Activated CD4-positive, alpha-beta T cell treated with anti-CD3 and anti-CD28 coated beads, Interleukin-2, amount 10 ng/mL, durations not matched to agents 7 days and 5 days (primary cell): ENCODE measurements around the gene GPHB5. TPM values are rescaled to one million over a fixed set of nuclear protein-coding genes. Genes with fewer than 3 reads are reported as not detected.

Experiments
- CTCF ChIA-PET: fragments of 350-600 bp; sonication (Branson Sonifier 250); formaldehyde crosslinking; loops from one replicate; lab custom pipeline; 2021; ENCODE audit warnings: antibody characterized with exemption; lab: Charles Lee
- POLR2A ChIA-PET: fragments of 350-600 bp; sonication (Branson Sonifier 250); formaldehyde crosslinking; loops from one replicate; lab custom pipeline; 2021; ENCODE audit warnings: antibody characterized with exemption; lab: Charles Lee
- DNase-seq: peaks from one replicate; pipeline ENCODE4 v3.0.0-alpha.2; 2020
- H3K27ac Mint-ChIP-seq: one replicate; pipeline ENCODE4 v1.8.0; 2021; ENCODE audit warnings: mild to moderate bottlenecking, moderate library complexity, mixed read lengths
- H3K27me3 Mint-ChIP-seq: one replicate; pipeline ENCODE4 v1.8.0; 2021; ENCODE audit warnings: mixed read lengths
- H3K36me3 Mint-ChIP-seq: one replicate; pipeline ENCODE4 v1.8.0; 2021; ENCODE audit warnings: low read depth, mixed read lengths
- H3K4me1 Mint-ChIP-seq: one replicate; pipeline ENCODE4 v1.8.0; 2021; ENCODE audit warnings: mixed read lengths
- H3K4me3 Mint-ChIP-seq: one replicate; pipeline ENCODE4 v1.8.0; 2021; ENCODE audit warnings: mild to moderate bottlenecking, moderate library complexity, mixed read lengths
- H3K9me3 Mint-ChIP-seq: one replicate; pipeline ENCODE4 v1.8.0; 2021; ENCODE audit warnings: mixed read lengths
- total RNA-seq, 2 experiments: library from RNA; stranded (reverse); gene quantifications; one replicate each; pipeline ENCODE4 v1.2.3, GENCODE V29; 2021

GPHB5 gene
- not detected for total RNA-seq

GRCh38 chr14:63318835-63319234 lies at the start of gene GPHB5:
Gene GPHB5 (minus strand): TSS chr14:63318935. CDS start chr14:63317849, 1,086 bp downstream.
- POLR2A ChIA-PET, result no interaction called here
- H3K4me3 Mint-ChIP-seq, result no peak within 1 kb of the TSS
- H3K9me3 Mint-ChIP-seq, result no peaks in the 10 kb centered on the region
- H3K4me1 Mint-ChIP-seq, result no peaks in the 10 kb centered on the region
- peaks cover 5% of the 10 kb centered on the region for H3K27me3 Mint-ChIP-seq
- CTCF ChIA-PET, result no interaction called here
- no peak within 1 kb of the TSS for H3K27ac Mint-ChIP-seq
- DNase-seq, result no peak
- no peaks in the 10 kb centered on the region for H3K36me3 Mint-ChIP-seq

GRCh38 chr14:63367742-63368364 lies 49.1 kb upstream of the GPHB5 start:
- peaks cover 12% of the 10 kb centered on the region for H3K27me3 Mint-ChIP-seq
- no peak for DNase-seq
- H3K4me3 Mint-ChIP-seq, result no peak overlapping the region
- H3K36me3 Mint-ChIP-seq, result peaks cover 11% of the 10 kb centered on the region
- CTCF ChIA-PET, result no interaction called here
- POLR2A ChIA-PET, result no interaction called here
- peaks cover 3% of the 10 kb centered on the region for H3K9me3 Mint-ChIP-seq
- peaks cover 8% of the 10 kb centered on the region for H3K4me1 Mint-ChIP-seq
- H3K27ac Mint-ChIP-seq, result no peak overlapping the region

DNA sequence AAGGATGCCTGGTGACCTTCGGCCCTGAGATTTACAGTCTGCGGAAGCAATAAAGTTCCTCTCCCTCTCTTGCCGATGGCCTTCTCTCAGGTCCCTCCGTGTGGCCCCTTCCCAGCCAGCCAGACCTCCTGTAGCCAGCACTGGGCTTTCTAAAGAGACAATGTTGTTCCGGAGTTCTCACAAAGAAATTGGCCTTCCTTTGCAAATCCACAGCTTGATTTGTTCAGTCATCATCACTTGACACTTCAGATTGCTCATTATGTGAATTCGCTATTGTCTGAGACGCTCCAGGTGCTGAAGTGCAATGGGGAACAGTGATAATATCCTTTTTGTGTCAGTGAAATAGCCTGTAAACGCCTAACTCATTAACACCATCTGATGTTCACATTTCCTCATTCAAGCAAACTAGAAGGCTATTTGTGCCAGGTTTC lies 43.7 kb upstream of the GPHB5 start:
- no peak overlapping the region for H3K27ac Mint-ChIP-seq
- DNase-seq, result no peak
- H3K9me3 Mint-ChIP-seq, result no peaks in the 10 kb centered on the region
- POLR2A ChIA-PET, result no interaction called here
- CTCF ChIA-PET, result interaction anchor here (1.1 kb wide), 1 partner anchor 17 kb away, joined by 3 read pairs; no protein-coding TSS in a partner anchor
- H3K4me3 Mint-ChIP-seq, result no peak overlapping the region
- peaks cover 21% of the 10 kb centered on the region for H3K27me3 Mint-ChIP-seq
- no peaks in the 10 kb centered on the region for H3K4me1 Mint-ChIP-seq
- no peaks in the 10 kb centered on the region for H3K36me3 Mint-ChIP-seq

- no peaks in the 10 kb centered on the region for H3K9me3 Mint-ChIP-seq
- H3K27ac Mint-ChIP-seq, result no peak overlapping the region
- DNase-seq, result no peak
- ChIA-PET POLR2A (no interaction called here), CTCF (no interaction called here)
- H3K27me3 Mint-ChIP-seq, result peaks cover 21% of the 10 kb centered on the region
- H3K4me3 Mint-ChIP-seq, result no peak overlapping the region
- no peaks in the 10 kb centered on the region for H3K4me1 Mint-ChIP-seq
- H3K36me3 Mint-ChIP-seq, result no peaks in the 10 kb centered on the region
Observed at GRCh38 chr14:63361790-63362189, 43.1 kb upstream of the GPHB5 start.

DNA sequence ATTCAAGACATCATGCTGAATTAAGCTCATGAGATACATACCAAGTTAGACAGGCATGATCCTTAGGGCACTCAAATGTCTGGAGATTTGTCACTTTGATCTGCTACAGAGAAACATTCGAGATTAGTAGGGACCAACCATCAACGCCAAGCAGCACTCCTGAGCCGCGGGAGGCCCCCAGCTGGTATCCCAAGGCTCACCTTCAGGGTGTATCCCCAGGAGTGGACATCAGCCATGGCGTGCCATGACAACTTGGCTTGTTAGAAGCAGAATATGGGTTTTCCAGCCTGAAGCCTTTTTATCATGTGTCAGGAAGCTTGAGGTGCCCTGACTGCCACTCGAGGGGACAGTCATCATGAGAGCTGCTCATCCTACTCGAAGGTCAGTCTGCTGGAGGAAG lies 39.1 kb upstream of the GPHB5 start:
- Mint-ChIP-seq H3K27ac (no peak overlapping the region), H3K4me3 (no peak overlapping the region), H3K36me3 (no peaks in the 10 kb centered on the region), H3K9me3 (no peaks in the 10 kb centered on the region), H3K27me3 (peaks cover 27% of the 10 kb centered on the region), H3K4me1 (no peaks in the 10 kb centered on the region)
- DNase-seq, result no peak
- POLR2A ChIA-PET, result no interaction called here
- CTCF ChIA-PET, result no interaction called here

GRCh38 chr14:63345826-63346225 lies 27.1 kb upstream of the GPHB5 start:
- Mint-ChIP-seq H3K4me1 (no peaks in the 10 kb centered on the region), H3K4me3 (no peak overlapping the region), H3K36me3 (no peaks in the 10 kb centered on the region), H3K9me3 (no peaks in the 10 kb centered on the region), H3K27ac (no peak overlapping the region), H3K27me3 (peaks cover 30% of the 10 kb centered on the region)
- ChIA-PET POLR2A (no interaction called here), CTCF (no interaction called here)
- no peak for DNase-seq

GRCh38 chr14:63344336-63344735 lies 25.6 kb upstream of the GPHB5 start:
- Mint-ChIP-seq H3K27ac (no peak overlapping the region), H3K27me3 (peaks cover 34% of the 10 kb centered on the region), H3K9me3 (no peaks in the 10 kb centered on the region), H3K4me3 (no peak overlapping the region), H3K36me3 (no peaks in the 10 kb centered on the region), H3K4me1 (no peaks in the 10 kb centered on the region)
- no peak for DNase-seq
- ChIA-PET POLR2A (no interaction called here), CTCF (interaction anchor here (0.9 kb wide), 1 partner anchor 10 kb away, joined by 3 read pairs; no protein-coding TSS in a partner anchor)

DNA sequence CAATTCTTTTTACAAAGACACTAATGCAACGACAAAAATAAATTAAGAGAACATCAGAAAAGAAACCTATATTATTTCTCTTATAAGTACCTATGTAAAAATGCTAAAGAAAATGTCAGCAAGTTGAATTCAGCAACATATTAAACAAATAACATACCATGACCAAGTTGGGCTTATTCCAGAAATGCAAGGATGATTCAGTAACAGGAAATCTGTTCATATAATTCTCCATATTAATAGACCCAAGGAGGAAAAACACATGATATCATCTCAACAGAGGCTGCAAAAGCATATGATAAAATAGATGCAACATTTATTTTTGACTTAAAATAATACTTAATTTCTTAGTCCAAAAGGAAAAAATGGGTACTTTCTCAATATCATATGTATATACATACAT lies 25.1 kb upstream of the GPHB5 start:
- H3K36me3 Mint-ChIP-seq, result no peaks in the 10 kb centered on the region
- no peak for DNase-seq
- CTCF ChIA-PET, result no interaction called here
- H3K27ac Mint-ChIP-seq, result no peak overlapping the region
- H3K4me1 Mint-ChIP-seq, result no peaks in the 10 kb centered on the region
- peaks cover 35% of the 10 kb centered on the region for H3K27me3 Mint-ChIP-seq
- H3K9me3 Mint-ChIP-seq, result no peaks in the 10 kb centered on the region
- no peak overlapping the region for H3K4me3 Mint-ChIP-seq
- POLR2A ChIA-PET, result no interaction called here

DNA sequence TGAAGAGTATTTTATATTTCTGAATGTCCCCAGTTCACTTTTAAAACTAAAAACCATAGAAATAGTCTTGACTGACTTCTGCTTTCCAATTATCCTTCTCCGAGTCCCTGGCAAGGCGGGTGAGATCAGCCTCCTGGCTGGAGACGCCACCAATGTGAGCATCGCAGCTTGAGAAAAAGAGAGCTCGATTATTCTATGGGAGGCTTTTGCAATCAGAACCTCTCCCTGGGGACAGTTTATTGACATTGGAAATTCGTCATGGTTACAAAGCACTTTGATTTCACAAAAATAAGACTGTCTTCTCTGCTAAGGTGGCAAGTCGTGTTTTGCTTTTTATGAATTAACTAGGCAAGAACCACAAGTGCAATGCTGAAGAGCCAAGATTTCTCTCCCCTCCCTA lies 23.6 kb upstream of the GPHB5 start:
- CTCF ChIA-PET, result no interaction called here
- Mint-ChIP-seq H3K27me3 (peaks cover 33% of the 10 kb centered on the region), H3K4me1 (no peaks in the 10 kb centered on the region), H3K36me3 (no peaks in the 10 kb centered on the region), H3K27ac (no peak overlapping the region), H3K4me3 (no peak overlapping the region), H3K9me3 (no peaks in the 10 kb centered on the region)
- DNase-seq, result no peak
- POLR2A ChIA-PET, result no interaction called here

GRCh38 chr14:63328787-63329737 lies 10.3 kb upstream of the GPHB5 start:
- H3K4me1 Mint-ChIP-seq, result no peaks in the 10 kb centered on the region
- POLR2A ChIA-PET, result no interaction called here

DNA sequence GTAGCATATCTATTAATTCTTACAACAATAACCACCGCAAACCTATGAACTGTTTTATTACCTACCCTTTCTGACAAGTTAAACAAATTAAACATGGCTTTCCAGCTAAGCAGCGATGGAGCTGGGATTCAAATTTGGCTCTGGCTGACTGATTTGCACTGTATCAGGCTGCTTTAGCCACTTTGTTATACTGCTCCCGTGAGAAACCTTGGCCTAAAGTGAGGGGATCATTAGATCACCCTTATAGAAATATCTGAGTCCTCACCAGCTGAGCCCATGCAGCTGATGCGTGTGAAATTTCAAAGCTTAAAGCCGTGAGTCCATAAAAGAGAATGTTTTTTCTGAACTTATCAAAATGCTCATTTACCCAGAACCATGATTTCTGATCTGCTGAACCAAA lies 8.1 kb upstream of the GPHB5 start:
- H3K4me3 Mint-ChIP-seq, result no peak overlapping the region
- H3K27ac Mint-ChIP-seq, result no peak overlapping the region
- ChIA-PET CTCF (interaction anchor here (1.4 kb wide), 1 partner anchor 50 kb away, joined by 3 read pairs; no protein-coding TSS in a partner anchor), POLR2A (no interaction called here)
- no peaks in the 10 kb centered on the region for H3K4me1 Mint-ChIP-seq
- no peaks in the 10 kb centered on the region for H3K27me3 Mint-ChIP-seq
- DNase-seq, result no peak
- no peaks in the 10 kb centered on the region for H3K9me3 Mint-ChIP-seq
- H3K36me3 Mint-ChIP-seq, result no peaks in the 10 kb centered on the region

More at GRCh38 chr14:63328787-63329737, 10.3 kb upstream of the GPHB5 start:
- CTCF ChIA-PET, result interaction anchor here (1.2 kb wide), 1 partner anchor 11 kb away, joined by 4 read pairs; no protein-coding TSS in a partner anchor
- Mint-ChIP-seq H3K4me3 (no peak overlapping the region), H3K27ac (no peak overlapping the region), H3K9me3 (no peaks in the 10 kb centered on the region), H3K27me3 (peaks cover 11% of the 10 kb centered on the region), H3K36me3 (no peaks in the 10 kb centered on the region)
- DNase-seq, result no peak

DNA sequence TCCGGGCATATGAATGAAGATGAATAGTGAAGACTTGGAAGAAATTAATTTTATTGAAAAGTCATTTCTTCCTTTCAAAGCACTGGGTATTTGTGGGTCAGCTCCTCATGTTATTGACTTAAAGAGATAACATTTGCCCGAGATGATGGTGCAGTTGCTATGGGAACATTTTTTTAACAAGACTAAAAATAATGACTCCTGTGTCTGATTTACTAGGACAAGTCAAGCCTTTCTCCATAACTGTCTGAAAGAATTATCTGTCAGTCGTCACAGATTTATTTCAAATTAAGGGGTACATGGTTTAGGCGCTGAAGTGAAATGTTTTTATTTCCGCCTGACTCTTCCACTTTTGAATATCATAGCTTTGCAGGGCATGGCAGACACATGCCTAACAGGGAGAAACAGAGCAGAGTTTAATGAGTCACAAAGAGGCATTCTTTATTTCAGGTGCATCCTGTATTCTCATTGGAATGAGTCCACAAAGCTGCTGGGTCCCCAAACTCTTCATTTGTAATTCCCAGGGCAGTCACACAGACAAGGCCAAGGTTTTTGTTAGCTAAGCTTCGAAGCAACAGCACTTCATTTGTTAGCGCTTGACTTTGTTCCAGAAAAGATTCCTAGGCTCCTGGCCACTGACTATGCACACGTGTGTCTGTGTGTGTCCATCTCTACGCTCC lies 4.3 kb upstream of the GPHB5 start:
- Mint-ChIP-seq H3K9me3 (no peaks in the 10 kb centered on the region), H3K27me3 (peaks cover 5% of the 10 kb centered on the region), H3K4me1 (no peaks in the 10 kb centered on the region), H3K27ac (no peak overlapping the region), H3K36me3 (no peaks in the 10 kb centered on the region), H3K4me3 (no peak overlapping the region)
- no peak for DNase-seq
- POLR2A ChIA-PET, result no interaction called here
- CTCF ChIA-PET, result interaction anchor here (0.6 kb wide), 1 partner anchor 27 kb away, joined by 3 read pairs; no protein-coding TSS in a partner anchor

GRCh38 chr14:63322472-63322871 lies 3.7 kb upstream of the GPHB5 start:
- Mint-ChIP-seq H3K9me3 (no peaks in the 10 kb centered on the region), H3K27me3 (peaks cover 5% of the 10 kb centered on the region), H3K4me1 (no peaks in the 10 kb centered on the region), H3K36me3 (no peaks in the 10 kb centered on the region), H3K4me3 (no peak overlapping the region), H3K27ac (no peak overlapping the region)
- DNase-seq, result no peak
- POLR2A ChIA-PET, result no interaction called here
- CTCF ChIA-PET, result no interaction called here
